ENCODE data around the gene PRKAR1B. TPM values are rescaled to one million over a fixed set of nuclear protein-coding genes. Genes with fewer than 3 reads are reported as not detected.

The PRKAR1B gene
- total RNA-seq, 1 experiment from 2014 or later: 14.1 TPM

GRCh38 chr7:522951-523314 is 204.1 kb downstream of the PRKAR1B start:
- no peaks in the 10 kb centered on the region for H3K27me3 ChIP-seq (ENCODE audit: insufficient read depth, low read length)
- peaks cover 8% of the 10 kb centered on the region; the same call in 1 of the 2 replicates for H3K79me2 ChIP-seq (ENCODE audit: insufficient read depth, low read length)
- CTCF ChIA-PET: no interaction called here
- H3K9me2 ChIP-seq (ENCODE audit: insufficient read depth): no peaks in the 10 kb centered on the region
- no peak overlapping the region for H3K27ac ChIP-seq (ENCODE audit: low read depth, low read length)
- RAD21 ChIA-PET (ENCODE audit: low non-redundant PET in 1 of 2, low total read pairs in 2 of 2, uncharacterized antibody in 2 of 2, unreplicated experiment in 2 of 2): interaction anchor here in 1 of 2 experiments (0.7 kb wide), 1 partner anchor 13 kb away, joined by 5 read pairs; no protein-coding TSS in a partner anchor
- intact Hi-C loops (cut with micrococcal nuclease): loop anchor here (2.0 kb wide), 1 partner anchor 16 kb away; no protein-coding TSS in a partner anchor
- DNase-seq (ENCODE audit: low read depth, low spot score) (no peak), ATAC-seq (no peak)
- BruUV-seq (replicated peaks): no TSS peak
- no peaks in the 10 kb centered on the region; a peak in 1 of 4 replicates for H3K9me3 ChIP-seq (ENCODE audit: control insufficient read depth in 1 of 2, insufficient read depth in 1 of 2, low read depth in 1 of 2, low read length in 2 of 2)
- no peaks in the 10 kb centered on the region for H4K20me1 ChIP-seq (ENCODE audit: insufficient read depth)
- H3K4me3 ChIP-seq (replicated peaks in 1 of 2; ENCODE audit: low read depth in 1 of 2, low read length in 2 of 2): peak overlapping the region in 1 of 2 experiments; percentile 62; a peak in 2 of 4 replicates
- no peak overlapping the region for H3K9ac ChIP-seq (ENCODE audit: low read length)
- peak overlapping the region; percentile 97 for H3K4me2 ChIP-seq (ENCODE audit: low read length)
- TF ChIP-seq JUND (IDR thresholded peaks at IDR 0.05): no peak
- TF ChIP-seq ZFX (IDR thresholded peaks at IDR 0.05): no peak
- TF ChIP-seq REST (IDR thresholded peaks at IDR 0.05; ENCODE audit: low read depth): no peak
- no peak for TF ChIP-seq TCF7L2 (IDR thresholded peaks at IDR 0.05; ENCODE audit: borderline replicate concordance, extremely low read depth, insufficient read depth, insufficient read length)
- POLR2A ChIA-PET: no interaction called here
- peaks cover 28 to 49% of the 10 kb centered on the region in 2 experiments for H3K4me1 ChIP-seq (ENCODE audit: control insufficient read depth in 1 of 2, insufficient read depth in 2 of 2, low read length in 2 of 2)
- no peaks in the 10 kb centered on the region for H3K36me3 ChIP-seq (ENCODE audit: control insufficient read depth in 1 of 2, insufficient read depth in 2 of 2, low read length in 2 of 2)
- no peak overlapping the region for H2AFZ ChIP-seq (ENCODE audit: low read depth, low read length, poor library complexity, severe bottlenecking)

All from HCT116 (cell line).